Keratinocyte (primary cell): ENCODE data around the gene IGF1R. TPM values are rescaled to one million over a fixed set of nuclear protein-coding genes. Genes with fewer than 3 reads are reported as not detected.
A peak's percentile ranks its signal among the peaks of the same experiment; 100 is the strongest.

Experiments used
- DNase-seq: peaks from one replicate; pipeline ENCODE4 v3.0.0-alpha.2; 2011; ENCODE audit warnings: low read depth, missing footprints, low spot score
- FAIRE-seq: peaks from 2 replicates; lab custom pipeline; 2011; peaks lifted over from hg19 to GRCh38; lab: Jason Lieb, UNC
- H2AFZ ChIP-seq: 2 replicates; pipeline ENCODE4 v1.6.0; 2012; ENCODE audit warnings: low read length, control low read depth, inconsistent platforms; ENCODE audit not compliant: control insufficient read depth
- H3K27ac ChIP-seq: 2 replicates; pipeline ENCODE4 v1.5.1; 2011; ENCODE audit warnings: low read length; ENCODE audit not compliant: control insufficient read depth, insufficient read depth
- H3K27me3 ChIP-seq: 3 replicates; pipeline ENCODE4 v1.6.0; 2011; ENCODE audit warnings: low read length; ENCODE audit not compliant: control insufficient read depth, insufficient read depth; ENCODE audit errors: extremely low read depth
- H3K36me3 ChIP-seq, 2 experiments: 2 replicates in 1 of 2; 3 replicates in 1 of 2; pipeline ENCODE4 v1.5.1; 2011; ENCODE audit warnings: low read length in 2 of 2, mild to moderate bottlenecking in 1 of 2; ENCODE audit not compliant: control insufficient read depth in 2 of 2, insufficient read depth in 2 of 2; ENCODE audit errors: extremely low read depth in 1 of 2
- H3K4me1 ChIP-seq: 3 replicates; pipeline ENCODE4 v1.5.1; 2011; ENCODE audit warnings: low read length; ENCODE audit not compliant: control insufficient read depth, insufficient read depth; ENCODE audit errors: extremely low read depth
- H3K4me2 ChIP-seq: 3 replicates; pipeline ENCODE4 v1.6.0; 2011; ENCODE audit warnings: low read depth, low read length; ENCODE audit not compliant: control insufficient read depth, insufficient read depth; ENCODE audit errors: extremely low read depth
- H3K4me3 ChIP-seq, 3 experiments: fragments of 200-600 bp in 1 of 3; sonication (generic) in 1 of 3; 2 replicates in 2 of 3; 3 replicates in 1 of 3; pipeline ENCODE4 v1.5.1; 2011 to 2016; ENCODE audit warnings: low read length in 3 of 3, mild to moderate bottlenecking in 3 of 3, control low read depth in 2 of 3, inconsistent platforms in 1 of 3, low read depth in 1 of 3, mixed read lengths in 1 of 3, mixed run types in 1 of 3, moderate library complexity in 1 of 3; ENCODE audit not compliant: control insufficient read depth in 2 of 3, insufficient read depth in 2 of 3; ENCODE audit errors: extremely low read depth in 1 of 3
- H3K79me2 ChIP-seq: 2 replicates; pipeline ENCODE4 v1.6.0; 2012; ENCODE audit warnings: low read length; ENCODE audit not compliant: control insufficient read depth, insufficient read depth
- H3K9ac ChIP-seq: 3 replicates; pipeline ENCODE4 v1.6.0; 2011; ENCODE audit warnings: low read length; ENCODE audit not compliant: control insufficient read depth, insufficient read depth; ENCODE audit errors: extremely low read depth
- H3K9me1 ChIP-seq: 3 replicates; pipeline ENCODE4 v1.6.0; 2011; ENCODE audit warnings: low read length; ENCODE audit not compliant: control insufficient read depth, insufficient read depth; ENCODE audit errors: extremely low read depth
- H3K9me3 ChIP-seq: 2 replicates; pipeline ENCODE4 v1.5.1; 2012; ENCODE audit warnings: low read depth, low read length; ENCODE audit not compliant: control insufficient read depth
- H4K20me1 ChIP-seq: 3 replicates; pipeline ENCODE4 v1.6.0; 2011; ENCODE audit warnings: low read length; ENCODE audit not compliant: control insufficient read depth, insufficient read depth; ENCODE audit errors: extremely low read depth
- EZH2 ChIP-seq: IDR thresholded peaks from one replicate; pipeline ENCODE4 v1.6.1; 2012; ENCODE audit warnings: inconsistent platforms, mild to moderate bottlenecking, low read length, moderate library complexity
- dilution Hi-C: fragments of 300-500 bp; cut with MboI; formaldehyde crosslinking; loops from one replicate; pipeline ENCODE4 v1.7.0; 2020; ENCODE audit warnings: low sequenced_read_pairs; ENCODE audit not compliant: extremely low pct_ligation_motif_present
- polyA plus RNA-seq, 5 experiments: library from polyadenylated mRNA; depleted of rRNA in 3 of 5; stranded (reverse) in 3 of 5; stranded (forward) in 1 of 5; unstranded in 1 of 5; fragments of >200 nt; gene quantifications; 1 replicate in 1 of 5; 2 replicates in 3 of 5; 3 replicates in 1 of 5; pipeline versions ENCODE4 v1.2.1 to v1.2.3, GENCODE V29; 2011 to 2012; ENCODE audit warnings: missing spikeins in 2 of 5, low read depth in 1 of 5, low replicate concordance in 1 of 5
- TF ChIP-seq, protein P1 (sequence below), 3 experiments: IDR thresholded peaks in 1 of 3; conservative IDR thresholded peaks in 1 of 3; optimal IDR thresholded peaks in 1 of 3; 2 replicates in 2 of 3; 3 replicates in 1 of 3; pipeline versions ENCODE3 to v1.5.1; 2011; ENCODE audit warnings: low read length in 3 of 3, mild to moderate bottlenecking in 3 of 3, moderate library complexity in 2 of 3, control low read depth in 1 of 3, inconsistent platforms in 1 of 3; ENCODE audit not compliant: insufficient read depth in 2 of 3; ENCODE audit errors: extremely low read depth in 1 of 3

Gene IGF1R
- polyA plus RNA-seq, 1 donor (not counting 4 experiments of a cell fraction or from before 2014, with no cell fraction given), result 14.5 TPM

DNA sequence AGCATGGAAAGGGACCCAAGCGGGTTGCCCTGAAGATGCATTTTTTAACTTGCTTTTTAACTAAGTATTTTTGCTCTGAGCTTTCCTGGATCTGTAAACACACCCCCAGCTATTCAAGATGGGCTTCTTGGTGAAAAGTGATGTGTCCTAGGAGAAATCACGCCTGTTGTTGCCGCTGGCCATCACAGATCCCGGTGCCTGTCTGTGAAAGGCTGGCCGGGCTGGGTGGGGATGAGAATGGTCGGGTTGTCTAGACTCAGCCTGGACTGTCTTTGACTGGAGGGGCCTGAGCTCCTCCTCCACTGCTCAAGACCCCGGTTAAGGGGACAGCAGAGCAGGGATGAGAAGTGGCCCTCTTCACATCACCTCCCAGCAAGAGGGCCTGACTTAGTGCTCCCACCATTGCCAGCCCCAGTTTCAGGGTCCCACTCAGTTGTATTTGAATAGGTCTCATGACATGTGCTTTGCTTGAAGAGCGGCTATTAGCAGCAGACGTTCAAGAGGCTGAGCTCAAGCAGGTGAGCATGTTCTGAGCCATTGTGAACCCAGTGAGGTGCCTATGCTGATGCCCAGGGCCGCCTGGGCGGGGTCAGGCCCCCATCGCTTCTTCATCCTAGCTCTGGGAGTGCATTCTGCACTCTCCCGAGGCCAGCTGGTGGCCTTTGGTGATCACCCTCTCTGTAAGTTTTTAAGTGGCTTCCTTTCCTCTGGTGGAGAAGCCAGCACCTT, 79.9 kb downstream of the IGF1R start:
- dilution Hi-C loops, result no loop called here
- TF ChIP-seq, protein P1, sequence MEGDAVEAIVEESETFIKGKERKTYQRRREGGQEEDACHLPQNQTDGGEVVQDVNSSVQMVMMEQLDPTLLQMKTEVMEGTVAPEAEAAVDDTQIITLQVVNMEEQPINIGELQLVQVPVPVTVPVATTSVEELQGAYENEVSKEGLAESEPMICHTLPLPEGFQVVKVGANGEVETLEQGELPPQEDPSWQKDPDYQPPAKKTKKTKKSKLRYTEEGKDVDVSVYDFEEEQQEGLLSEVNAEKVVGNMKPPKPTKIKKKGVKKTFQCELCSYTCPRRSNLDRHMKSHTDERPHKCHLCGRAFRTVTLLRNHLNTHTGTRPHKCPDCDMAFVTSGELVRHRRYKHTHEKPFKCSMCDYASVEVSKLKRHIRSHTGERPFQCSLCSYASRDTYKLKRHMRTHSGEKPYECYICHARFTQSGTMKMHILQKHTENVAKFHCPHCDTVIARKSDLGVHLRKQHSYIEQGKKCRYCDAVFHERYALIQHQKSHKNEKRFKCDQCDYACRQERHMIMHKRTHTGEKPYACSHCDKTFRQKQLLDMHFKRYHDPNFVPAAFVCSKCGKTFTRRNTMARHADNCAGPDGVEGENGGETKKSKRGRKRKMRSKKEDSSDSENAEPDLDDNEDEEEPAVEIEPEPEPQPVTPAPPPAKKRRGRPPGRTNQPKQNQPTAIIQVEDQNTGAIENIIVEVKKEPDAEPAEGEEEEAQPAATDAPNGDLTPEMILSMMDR (optimal IDR thresholded peaks at IDR 0.05 in 1 of 3, IDR thresholded peaks at IDR 0.05 in 1 of 3, conservative IDR thresholded peaks at IDR 0.05 in 1 of 3; ENCODE audit: extremely low read depth in 1 of 3, insufficient read depth in 2 of 3, low read length in 3 of 3), result no peak
- no peak for TF ChIP-seq EZH2
- Histone ChIP-seq H3K9me3 (no peaks in the 10 kb centered on the region), H3K36me3 (peaks cover 0 to 4% of the 10 kb centered on the region in 2 experiments), H3K9me1 (peaks cover 2% of the 10 kb centered on the region), H3K4me1 (peaks cover 35% of the 10 kb centered on the region), H3K4me3 (no peak overlapping the region), H3K27me3 (no peaks in the 10 kb centered on the region), H3K27ac (peak overlapping the region; percentile 94), H3K9ac (peak overlapping the region; percentile 77), H4K20me1 (no peaks in the 10 kb centered on the region), H3K4me2 (peak overlapping the region; percentile 91), H2AFZ (no peak overlapping the region), H3K79me2 (peaks cover 84% of the 10 kb centered on the region)
- FAIRE-seq, result no peak
- no peak for DNase-seq

DNA sequence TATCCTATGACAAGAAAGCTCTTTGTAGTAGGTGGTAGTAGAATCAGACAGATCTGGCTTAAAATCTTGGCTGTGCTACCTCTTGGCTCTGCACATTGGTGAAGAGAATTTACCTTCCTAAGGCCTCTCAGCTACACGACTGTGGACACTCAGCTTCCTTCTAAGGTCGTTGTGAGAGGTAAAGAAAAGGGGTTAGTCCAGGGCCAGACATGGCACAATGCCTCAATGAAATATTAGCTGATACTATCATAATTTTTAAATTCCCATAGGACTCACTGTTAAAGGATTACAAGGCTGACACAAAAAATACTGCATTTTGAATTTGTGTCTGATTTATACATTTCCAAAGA, 80.4 kb downstream of the IGF1R start:
- Histone ChIP-seq H3K9ac (no peak overlapping the region), H3K79me2 (peaks cover 84% of the 10 kb centered on the region), H2AFZ (no peak overlapping the region), H3K36me3 (peaks cover 0 to 4% of the 10 kb centered on the region in 2 experiments), H3K27ac (peak overlapping the region; percentile 94), H3K9me3 (no peaks in the 10 kb centered on the region), H3K4me3 (no peak overlapping the region), H3K27me3 (no peaks in the 10 kb centered on the region), H3K4me2 (no peak overlapping the region), H4K20me1 (no peaks in the 10 kb centered on the region), H3K9me1 (peaks cover 3% of the 10 kb centered on the region), H3K4me1 (peaks cover 36% of the 10 kb centered on the region)
- FAIRE-seq (no peak), DNase-seq (no peak)
- TF ChIP-seq EZH2, result no peak
- TF ChIP-seq, protein P1 (optimal IDR thresholded peaks at IDR 0.05 in 1 of 3, IDR thresholded peaks at IDR 0.05 in 1 of 3, conservative IDR thresholded peaks at IDR 0.05 in 1 of 3; ENCODE audit: extremely low read depth in 1 of 3, insufficient read depth in 2 of 3, low read length in 3 of 3), result no peak
- dilution Hi-C loops, result no loop called here
